Skeletal muscle satellite cell (primary cell): Measurements from ENCODE around the gene CASZ1.

ENCODE experiments used
- H3K27me3 ChIP-seq: 2 replicates; pipeline ENCODE4 v1.7.0; 2013; ENCODE audit warnings: low read length; ENCODE audit not compliant: control insufficient read depth, insufficient read depth
- H3K36me3 ChIP-seq: 2 replicates; pipeline ENCODE4 v1.7.0; 2013; ENCODE audit warnings: mild to moderate bottlenecking, control low read depth, low read length; ENCODE audit not compliant: insufficient read depth
- H3K4me1 ChIP-seq: 2 replicates; pipeline ENCODE4 v1.7.0; 2013; ENCODE audit warnings: low read length; ENCODE audit not compliant: control insufficient read depth, insufficient read depth
- H3K4me2 ChIP-seq: 2 replicates; pipeline ENCODE4 v1.7.0; 2013; ENCODE audit warnings: mild to moderate bottlenecking, low read length
- H3K4me3 ChIP-seq: 2 replicates; pipeline ENCODE4 v1.7.0; 2013; ENCODE audit warnings: low read length
- H3K9ac ChIP-seq: 2 replicates; pipeline ENCODE4 v1.7.0; 2013; ENCODE audit warnings: mild to moderate bottlenecking, low read depth, low read length, moderate library complexity
- H3K9me3 ChIP-seq: replicated peaks from 2 replicates; pipeline ENCODE4 v1.7.0; 2013; ENCODE audit warnings: mild to moderate bottlenecking, control low read depth, low read length

CASZ1 gene

DNA sequence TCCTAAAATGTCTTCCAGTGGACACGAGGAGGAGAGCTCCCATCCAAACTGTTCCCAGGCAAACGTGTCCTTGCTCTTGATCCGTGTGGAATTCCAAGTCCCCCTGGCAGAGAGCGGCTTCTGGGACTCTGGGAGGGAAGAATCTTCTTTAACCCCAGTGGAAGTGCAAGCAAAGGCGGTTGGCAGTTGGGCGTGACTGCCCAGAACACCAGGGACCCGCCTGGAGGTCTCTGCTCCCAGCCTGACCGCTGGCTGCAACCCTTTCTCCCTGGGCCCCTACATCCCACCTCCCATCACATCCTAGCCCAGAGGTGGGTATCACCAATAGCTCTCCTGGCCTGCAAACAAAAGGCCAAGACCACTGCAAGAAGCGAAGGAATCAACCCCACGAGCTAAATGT lies 17.8 kb downstream of the CASZ1 start:
- Histone ChIP-seq H3K4me2 (no peak overlapping the region), H3K4me1 (no peaks in the 10 kb centered on the region), H3K9me3 (no peaks in the 10 kb centered on the region), H3K9ac (no peak overlapping the region), H3K4me3 (no peak overlapping the region), H3K36me3 (no peaks in the 10 kb centered on the region), H3K27me3 (peaks cover 73% of the 10 kb centered on the region)

DNA sequence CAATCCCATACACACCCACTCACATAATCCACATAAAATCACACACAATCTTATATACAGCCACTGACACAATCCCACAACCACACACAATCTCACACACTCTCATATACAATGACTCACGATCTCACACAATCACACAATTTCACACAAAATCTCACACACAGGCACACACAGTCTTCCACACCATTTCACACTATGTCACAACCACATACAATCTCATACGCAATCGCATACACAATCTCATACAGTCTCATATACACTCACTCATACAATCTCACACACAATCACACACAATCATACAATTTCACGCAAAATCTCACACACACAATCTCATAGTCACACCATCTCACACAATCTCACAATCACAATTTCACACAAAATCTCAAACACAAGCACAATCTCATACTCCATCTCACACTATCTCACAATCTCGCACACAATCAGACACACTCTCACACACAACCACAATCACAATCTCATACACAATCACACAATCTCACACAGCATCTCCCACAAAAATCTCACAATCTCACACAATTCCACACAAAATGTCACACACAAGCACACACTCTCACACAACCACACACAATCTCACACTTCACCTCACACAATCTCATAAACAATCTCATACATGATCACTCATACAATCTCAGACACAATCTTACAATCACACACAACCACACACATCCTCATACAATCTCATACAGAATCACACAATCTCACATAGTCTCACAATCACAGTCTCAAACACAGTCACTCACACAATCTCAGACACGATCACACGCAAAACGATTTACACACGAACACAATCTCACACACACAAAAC lies 18.5 kb downstream of the CASZ1 start:
- no peaks in the 10 kb centered on the region for H3K36me3 ChIP-seq
- no peaks in the 10 kb centered on the region for H3K9me3 ChIP-seq
- no peak overlapping the region for H3K4me2 ChIP-seq
- no peak overlapping the region for H3K4me3 ChIP-seq
- no peaks in the 10 kb centered on the region for H3K4me1 ChIP-seq
- H3K9ac ChIP-seq, result no peak overlapping the region
- peaks cover 76% of the 10 kb centered on the region for H3K27me3 ChIP-seq

DNA sequence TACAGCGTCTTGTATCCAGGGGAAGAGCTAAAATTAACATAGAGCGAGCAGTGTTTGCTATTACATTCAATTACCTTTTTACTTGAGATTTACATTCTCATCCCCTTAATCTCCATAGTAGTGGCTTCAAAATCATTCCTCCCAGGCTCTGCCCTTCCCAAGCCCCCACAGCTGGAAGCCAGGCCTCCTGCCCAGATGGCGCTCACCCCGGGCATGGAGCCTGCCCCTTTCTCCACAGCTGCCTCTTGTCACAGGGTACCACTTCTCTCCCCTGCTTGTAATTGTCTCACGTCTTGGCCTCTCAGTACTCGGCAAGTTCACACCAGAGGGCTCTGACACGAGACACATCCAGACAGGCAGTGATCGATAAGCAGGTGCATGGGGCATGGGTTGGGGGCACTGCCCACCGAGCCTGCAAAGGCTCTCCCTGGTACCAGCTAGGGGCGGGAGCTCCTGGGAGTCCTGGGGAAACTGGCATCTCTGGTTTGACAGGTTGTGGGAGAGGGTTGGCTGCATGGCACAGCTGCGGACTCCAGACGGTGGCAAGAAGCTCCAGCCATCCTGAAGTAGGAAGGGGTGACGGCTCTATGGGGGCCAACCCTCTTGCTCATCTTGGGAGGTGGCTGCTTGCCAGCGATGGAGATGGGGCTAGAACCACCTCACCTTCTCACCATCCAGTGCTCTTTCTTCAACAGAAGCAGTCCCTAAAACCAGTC lies 20.1 kb downstream of the CASZ1 start:
- Histone ChIP-seq H3K36me3 (no peaks in the 10 kb centered on the region), H3K4me2 (no peak overlapping the region), H3K4me1 (no peaks in the 10 kb centered on the region), H3K4me3 (no peak overlapping the region), H3K27me3 (peaks cover 77% of the 10 kb centered on the region), H3K9me3 (no peaks in the 10 kb centered on the region), H3K9ac (no peak overlapping the region)

DNA sequence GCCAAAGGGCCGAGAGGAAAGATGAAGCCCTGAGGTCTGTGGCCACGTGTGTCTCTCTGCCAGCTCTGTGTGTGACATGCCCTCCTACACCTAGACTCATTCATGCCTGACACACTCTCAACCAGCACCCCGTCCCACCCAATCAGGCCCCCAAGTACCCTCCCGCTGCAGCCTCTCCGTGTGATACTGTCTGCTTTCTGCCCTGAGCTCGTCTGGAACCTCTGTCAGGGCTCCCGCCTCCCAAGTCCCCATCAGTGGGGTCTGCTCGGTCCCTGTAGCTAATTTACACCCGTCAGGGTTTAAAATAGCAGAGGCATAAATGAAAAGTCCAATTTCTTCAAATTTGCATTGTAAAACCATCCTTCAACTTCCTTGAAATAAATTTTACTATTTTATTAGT lies 20.7 kb downstream of the CASZ1 start:
- peaks cover 77% of the 10 kb centered on the region for H3K27me3 ChIP-seq
- H3K9ac ChIP-seq, result no peak overlapping the region
- H3K4me3 ChIP-seq, result no peak overlapping the region
- H3K4me1 ChIP-seq, result no peaks in the 10 kb centered on the region
- H3K4me2 ChIP-seq, result no peak overlapping the region
- H3K36me3 ChIP-seq, result no peaks in the 10 kb centered on the region
- H3K9me3 ChIP-seq, result no peaks in the 10 kb centered on the region

DNA sequence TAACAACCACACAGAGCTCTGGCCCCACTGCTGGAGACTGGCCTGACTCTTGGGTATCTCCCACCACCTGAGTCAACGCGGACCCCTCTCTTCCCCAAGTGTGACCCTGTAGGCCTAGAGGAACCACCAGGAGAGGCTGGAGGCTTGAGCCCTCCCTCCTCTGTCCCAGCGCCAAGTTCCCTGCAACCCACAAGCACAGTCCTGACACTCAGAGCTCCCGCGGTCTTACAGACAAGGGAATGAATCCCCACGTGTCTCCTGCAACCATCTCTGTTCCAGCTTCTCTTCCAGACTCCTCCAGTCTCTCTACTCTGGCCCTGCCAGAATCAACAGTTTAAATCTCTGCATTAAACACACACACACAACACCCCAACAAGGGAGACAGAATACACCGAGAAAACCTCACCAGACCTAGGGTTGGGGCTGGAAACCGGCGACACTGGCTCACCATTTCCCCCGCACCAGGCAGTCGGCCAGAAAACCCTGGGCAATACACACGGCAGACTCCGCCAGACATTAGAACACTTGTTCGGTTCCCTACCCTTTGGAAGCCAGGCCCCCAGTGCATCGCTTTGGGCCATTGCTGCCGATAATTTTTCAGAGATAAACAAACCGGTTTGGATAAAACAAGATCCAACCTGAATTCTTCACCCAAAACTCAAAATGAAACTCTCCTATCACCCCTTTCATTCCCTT lies 21.7 kb downstream of the CASZ1 start:
- Histone ChIP-seq H3K4me1 (no peaks in the 10 kb centered on the region), H3K9ac (no peak overlapping the region)

DNA sequence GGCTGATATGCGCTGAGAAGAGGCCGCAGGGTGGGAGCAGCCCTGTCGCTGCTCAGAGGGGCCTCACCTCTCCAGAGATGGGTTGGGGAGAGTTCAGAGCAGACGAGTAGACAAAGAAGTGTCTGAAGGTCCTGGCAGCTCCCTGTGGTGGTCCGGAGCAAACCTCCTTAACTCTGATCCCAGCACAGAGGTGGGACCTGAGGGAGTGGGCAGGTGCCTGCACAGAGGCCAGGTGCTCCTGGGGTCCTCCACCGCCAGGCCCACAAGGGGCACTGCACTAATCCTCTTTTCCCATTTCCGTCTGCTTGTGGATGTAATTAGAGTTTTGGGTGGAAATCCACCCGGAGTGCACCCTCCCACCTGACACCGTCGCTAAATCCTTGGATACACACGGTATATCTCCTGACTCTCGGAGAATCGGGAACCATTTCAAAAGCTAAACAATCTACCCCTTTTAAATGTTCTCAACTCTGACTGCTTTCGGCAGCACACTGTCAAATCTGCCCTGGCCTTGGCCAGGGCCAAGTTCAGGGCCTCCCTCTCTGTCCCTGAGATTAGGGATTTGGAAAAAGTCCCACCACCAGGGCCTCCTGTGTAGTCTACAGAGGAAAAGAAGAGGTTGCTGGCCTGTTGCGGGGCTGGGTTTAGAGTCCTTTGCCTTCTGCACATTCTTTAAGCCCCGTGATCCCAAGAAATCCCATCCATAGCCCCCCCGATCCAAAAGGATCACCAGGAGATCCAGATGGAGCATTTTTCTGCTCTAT lies 22.4 kb downstream of the CASZ1 start:
- Histone ChIP-seq H3K27me3 (peaks cover 72% of the 10 kb centered on the region), H3K9ac (no peak overlapping the region), H3K4me2 (no peak overlapping the region), H3K4me3 (no peak overlapping the region), H3K36me3 (no peaks in the 10 kb centered on the region), H3K4me1 (no peaks in the 10 kb centered on the region), H3K9me3 (no peaks in the 10 kb centered on the region)

More for the DNA sequence above, 21.7 kb downstream of the CASZ1 start:
- Histone ChIP-seq H3K9me3 (no peaks in the 10 kb centered on the region), H3K27me3 (peaks cover 72% of the 10 kb centered on the region), H3K36me3 (no peaks in the 10 kb centered on the region), H3K4me2 (no peak overlapping the region), H3K4me3 (no peak overlapping the region)

DNA sequence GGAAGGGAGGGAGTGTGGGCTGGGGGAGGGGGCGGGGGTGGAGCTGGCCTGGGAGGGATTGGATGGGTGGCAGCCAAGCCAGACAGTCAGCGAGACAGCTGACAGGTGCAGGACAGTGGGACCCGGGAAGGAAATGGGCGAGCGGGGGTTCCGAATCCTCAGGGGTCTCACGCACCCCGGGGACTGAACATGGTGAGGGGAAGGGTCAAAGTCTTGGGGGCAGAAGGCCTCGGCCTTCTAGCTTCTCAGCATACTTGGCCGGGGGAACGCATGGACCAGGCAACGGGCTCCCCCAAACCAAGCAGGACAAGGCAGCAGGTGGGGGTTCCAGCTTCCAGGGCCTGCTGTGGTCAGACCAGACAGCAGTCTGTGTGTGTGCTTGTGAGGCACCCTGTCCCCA lies 23.1 kb downstream of the CASZ1 start:
- Histone ChIP-seq H3K4me3 (no peak overlapping the region), H3K27me3 (peaks cover 73% of the 10 kb centered on the region), H3K4me1 (no peaks in the 10 kb centered on the region), H3K9me3 (no peaks in the 10 kb centered on the region), H3K4me2 (no peak overlapping the region), H3K36me3 (no peaks in the 10 kb centered on the region), H3K9ac (no peak overlapping the region)

DNA sequence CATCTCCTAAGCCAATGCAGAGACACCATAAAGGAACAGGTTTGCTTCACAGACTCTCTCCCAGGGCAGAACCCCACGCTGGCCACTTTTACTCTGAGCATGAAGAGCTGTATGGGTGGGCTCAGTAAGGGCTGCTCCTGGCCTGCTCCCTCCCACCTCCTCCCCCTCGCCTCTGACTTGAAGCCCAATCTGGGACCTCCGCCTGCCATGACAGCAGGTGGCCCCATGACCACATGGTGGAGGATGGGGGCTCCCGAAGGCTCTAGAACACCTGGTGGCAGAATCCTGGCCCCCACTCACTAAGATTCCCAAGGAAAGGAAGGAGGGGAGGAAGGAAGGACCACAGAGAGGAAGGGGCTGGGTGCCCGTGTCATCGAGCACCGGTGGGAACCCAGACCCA lies 23.7 kb downstream of the CASZ1 start:
- H3K27me3 ChIP-seq, result peaks cover 68% of the 10 kb centered on the region
- no peak overlapping the region for H3K4me2 ChIP-seq
- H3K4me3 ChIP-seq, result no peak overlapping the region
- H3K4me1 ChIP-seq, result no peaks in the 10 kb centered on the region
- no peaks in the 10 kb centered on the region for H3K36me3 ChIP-seq
- H3K9ac ChIP-seq, result no peak overlapping the region
- H3K9me3 ChIP-seq, result no peaks in the 10 kb centered on the region

DNA sequence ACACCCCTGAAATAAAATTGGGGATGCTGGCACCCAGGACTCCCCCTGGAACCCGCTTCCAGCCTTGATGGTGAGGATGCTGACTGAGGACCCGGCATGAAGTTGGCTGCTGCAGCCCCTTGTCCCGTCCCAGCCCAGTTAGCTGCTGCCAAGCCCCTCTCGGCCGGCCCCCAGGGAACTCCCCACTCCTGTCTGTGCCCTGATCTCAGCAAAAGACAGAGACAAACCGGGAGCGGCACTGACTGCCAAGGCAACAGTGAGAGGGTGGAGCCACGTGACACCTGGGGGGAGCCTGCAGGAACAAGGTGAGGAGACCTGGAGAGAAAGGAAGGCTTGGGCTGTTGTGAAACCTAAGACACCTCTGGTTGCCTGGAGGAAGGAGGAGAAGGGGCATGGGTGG lies 24.7 kb downstream of the CASZ1 start:
- no peaks in the 10 kb centered on the region for H3K9me3 ChIP-seq
- no peak overlapping the region for H3K9ac ChIP-seq
- H3K4me2 ChIP-seq, result no peak overlapping the region
- H3K4me1 ChIP-seq, result no peaks in the 10 kb centered on the region
- H3K4me3 ChIP-seq, result no peak overlapping the region
- H3K27me3 ChIP-seq, result peaks cover 59% of the 10 kb centered on the region
- no peaks in the 10 kb centered on the region for H3K36me3 ChIP-seq

DNA sequence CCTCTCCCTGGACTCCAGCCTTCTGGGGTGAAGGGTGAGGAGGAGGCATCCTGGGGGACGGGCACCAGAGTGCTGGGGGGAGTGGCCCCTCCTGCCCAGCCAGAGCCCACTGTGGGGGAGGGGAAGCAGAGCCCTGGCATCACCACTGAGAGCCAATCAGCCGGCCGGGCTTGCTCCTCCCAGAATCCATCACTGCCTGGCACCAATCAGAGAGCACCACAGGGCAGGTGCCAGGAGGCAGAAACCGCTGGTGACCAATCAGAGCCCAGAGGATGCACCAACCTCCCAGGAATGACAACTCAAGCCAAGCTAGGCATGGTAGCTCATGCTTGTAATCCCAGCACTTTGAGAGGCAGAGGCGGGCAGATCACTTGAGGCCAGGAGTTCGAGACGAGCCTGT lies 27.9 kb downstream of the CASZ1 start:
- no peak overlapping the region for H3K4me3 ChIP-seq
- H3K4me2 ChIP-seq, result no peak overlapping the region
- H3K9me3 ChIP-seq, result no peaks in the 10 kb centered on the region
- H3K36me3 ChIP-seq, result no peaks in the 10 kb centered on the region
- H3K4me1 ChIP-seq, result no peaks in the 10 kb centered on the region
- H3K27me3 ChIP-seq, result peaks cover 31% of the 10 kb centered on the region
- no peak overlapping the region for H3K9ac ChIP-seq

DNA sequence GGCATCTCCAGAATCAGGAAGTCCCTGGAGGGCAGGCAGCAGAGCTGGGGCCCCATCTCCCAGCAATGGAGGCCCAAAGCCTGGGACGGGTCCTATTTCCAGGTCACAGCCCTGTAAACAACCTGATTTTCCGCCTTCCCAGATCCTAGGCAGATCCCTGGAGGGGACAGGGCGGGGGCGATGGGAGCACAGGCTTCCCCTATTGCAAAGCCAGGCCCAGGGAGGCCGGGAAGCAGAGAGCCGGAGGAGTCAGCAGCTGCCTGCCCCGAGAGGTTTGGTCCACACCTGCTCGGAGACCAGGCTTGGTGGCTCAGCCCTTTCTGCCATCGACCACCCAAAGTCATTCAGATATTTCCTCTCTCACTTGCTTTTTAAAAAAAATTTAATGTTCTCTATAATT lies 29.2 kb downstream of the CASZ1 start:
- Histone ChIP-seq H3K9me3 (no peaks in the 10 kb centered on the region), H3K4me2 (no peak overlapping the region), H3K36me3 (no peaks in the 10 kb centered on the region), H3K27me3 (peaks cover 24% of the 10 kb centered on the region), H3K9ac (no peak overlapping the region), H3K4me1 (no peaks in the 10 kb centered on the region), H3K4me3 (no peak overlapping the region)
